HG03520 (cell line): ENCODE results near the gene CYTH4.
"Not testable (repeated sequence)": the region's sequence is repeated elsewhere in the genome, so short reads cannot be mapped to it uniquely, and the experiment has no call there.

ENCODE experiments used
- ATAC-seq: cut with Tn5 transposase; IDR thresholded peaks from one replicate; pipeline ENCODE4 v1.9.1; 2021; ENCODE audit warnings: mild to moderate bottlenecking, moderate library complexity; ENCODE audit not compliant: unreplicated experiment

The CYTH4 gene

DNA sequence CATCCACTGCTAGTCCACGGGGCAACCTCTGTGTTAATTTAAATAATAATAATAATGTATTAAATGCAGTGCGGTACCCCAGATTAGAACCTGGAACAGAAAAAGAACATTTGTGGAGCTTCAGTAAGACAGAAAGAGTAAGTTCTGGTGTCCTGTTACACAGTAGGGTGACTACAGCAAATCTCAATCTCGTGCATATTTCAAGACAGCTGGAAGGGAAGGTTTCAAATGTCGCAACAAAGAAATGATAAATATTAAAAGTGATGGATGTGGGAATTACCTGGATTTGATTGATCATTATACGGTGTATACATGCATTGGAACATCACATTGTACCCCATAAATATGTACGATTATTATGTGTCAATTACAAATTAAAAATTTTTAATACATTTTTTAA is 36.6 kb upstream of the CYTH4 start:
- ATAC-seq = no peak

DNA sequence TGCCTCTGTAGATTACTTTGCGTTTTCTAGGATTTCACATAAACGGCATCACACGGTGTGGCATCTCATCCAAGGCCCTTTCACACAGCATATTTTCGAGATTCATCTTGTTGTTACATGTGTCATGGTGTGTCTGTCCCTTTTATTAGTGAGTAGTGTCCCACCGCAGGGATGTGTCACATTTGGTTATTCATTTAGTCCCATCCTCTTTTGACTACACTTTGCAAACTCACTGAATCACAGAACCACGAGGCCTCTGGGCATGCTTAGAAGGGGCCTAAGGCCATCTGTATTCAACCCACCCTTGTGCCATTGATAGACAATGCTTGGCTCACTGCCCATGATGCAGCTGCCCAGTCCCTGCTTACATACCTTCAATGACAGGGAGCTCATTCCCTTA is 34.1 kb upstream of the CYTH4 start:
- ATAC-seq = no peak

DNA sequence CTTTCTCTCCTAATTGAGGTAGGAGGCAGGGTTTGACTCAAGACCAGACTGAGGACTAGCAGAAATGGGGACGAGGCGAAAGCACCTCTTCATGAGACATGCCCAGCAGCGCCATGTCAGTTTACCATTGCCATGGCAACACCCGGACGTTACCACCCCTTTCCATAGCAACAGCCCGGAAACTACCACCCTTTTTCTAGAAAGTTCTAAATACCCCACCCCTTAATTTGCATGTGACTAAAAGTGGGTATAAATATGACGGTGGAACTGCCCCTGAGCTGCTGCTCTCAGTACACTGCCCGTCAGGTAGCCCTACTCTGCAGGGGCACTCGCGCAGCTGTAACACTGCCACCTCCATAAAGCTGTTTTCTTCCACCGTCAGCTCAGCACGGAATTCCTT is 32.3 kb upstream of the CYTH4 start:
- no peak for ATAC-seq

DNA sequence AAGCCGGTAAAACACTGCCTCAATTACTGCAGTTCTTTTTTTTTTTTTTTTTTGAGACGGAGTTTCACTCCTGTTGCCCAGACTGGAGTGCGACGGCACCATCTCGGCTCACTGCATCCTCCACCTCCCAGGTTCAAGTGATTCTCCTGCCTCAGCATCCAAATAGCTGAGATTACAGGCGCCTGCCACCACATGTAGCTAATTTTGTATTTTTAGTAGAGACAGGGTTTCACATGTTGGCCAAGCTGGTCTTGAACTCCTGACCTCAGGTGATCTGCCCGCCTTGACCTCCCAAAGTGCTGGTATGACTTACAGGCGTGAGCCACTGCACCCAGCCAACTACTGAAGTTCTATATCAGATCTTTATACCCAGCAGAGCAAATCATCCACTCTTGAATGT is 30.5 kb upstream of the CYTH4 start:
- not testable (repeated sequence) for ATAC-seq

DNA sequence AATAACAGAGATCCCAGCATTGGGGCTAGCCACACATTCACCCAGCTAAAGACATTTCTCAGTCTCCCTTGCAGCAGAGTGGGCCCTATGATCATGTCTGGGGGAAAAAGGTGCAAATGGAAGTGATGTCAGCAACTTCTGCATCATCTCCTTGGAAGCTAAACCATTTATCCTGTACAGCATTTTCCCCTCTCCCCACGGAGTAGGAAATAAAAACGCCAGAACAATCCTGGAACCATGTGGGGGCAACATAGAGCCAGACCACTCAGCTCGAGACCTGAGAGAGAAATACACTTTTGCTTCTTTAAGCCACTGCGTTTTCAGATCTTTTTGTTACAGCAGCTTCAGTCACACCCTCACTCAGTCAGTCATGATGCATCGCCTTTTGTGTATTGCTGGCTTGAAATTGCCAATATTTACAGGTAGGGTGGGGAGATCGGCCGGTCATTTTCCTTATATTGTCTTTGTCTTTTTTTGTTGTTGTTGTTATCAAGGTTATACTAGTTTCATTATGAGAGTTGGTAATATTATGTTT is 29.1 kb upstream of the CYTH4 start:
- no peak for ATAC-seq

DNA sequence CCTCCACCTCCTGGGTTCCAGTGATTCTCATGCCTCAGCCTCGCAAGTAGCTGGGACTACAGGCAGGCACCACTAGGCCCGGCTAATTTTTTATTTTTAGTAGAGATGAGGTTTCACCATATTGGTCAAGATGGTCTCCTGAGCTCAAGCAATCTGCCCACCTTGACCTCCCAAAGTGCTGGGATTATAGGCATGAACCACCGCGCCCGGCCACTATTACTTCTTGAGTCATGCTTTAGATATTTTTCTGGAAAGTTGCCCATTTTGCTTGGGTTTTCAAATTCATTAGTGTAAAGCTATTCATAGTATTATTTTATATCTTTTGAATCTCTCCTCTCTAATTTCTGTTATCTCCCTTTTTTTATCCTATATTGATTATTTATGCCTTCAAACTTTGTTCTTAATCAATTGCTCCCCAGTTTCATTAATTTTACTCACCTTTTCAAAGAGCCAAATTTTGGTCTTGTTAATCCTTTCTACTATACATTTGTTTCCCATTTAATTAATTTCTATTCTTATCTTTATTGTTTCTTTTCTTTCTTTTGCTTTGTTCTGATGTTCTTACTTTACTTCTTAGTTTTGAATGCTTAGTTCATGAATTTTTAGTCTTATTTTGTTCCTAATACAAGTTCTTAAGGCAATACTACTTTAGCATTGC is 28.0 kb upstream of the CYTH4 start:
- ATAC-seq = no peak

DNA sequence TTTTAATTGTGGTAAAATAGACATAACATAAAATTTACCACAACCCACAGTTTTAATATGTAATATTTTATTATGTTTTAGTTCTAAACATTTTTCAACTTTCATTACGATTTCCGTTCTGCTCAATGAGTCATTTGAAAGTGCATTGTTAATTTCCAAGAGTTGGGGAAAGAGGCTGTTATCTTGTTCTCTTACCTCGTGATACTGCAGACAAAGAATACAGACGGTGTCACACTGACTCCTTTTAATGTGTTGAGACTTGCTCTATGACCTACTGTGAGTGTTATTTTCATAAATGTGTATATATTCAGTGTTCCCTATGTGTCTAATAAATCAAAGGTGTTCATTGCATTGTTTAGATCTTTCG is 27.5 kb upstream of the CYTH4 start:
- no peak for ATAC-seq

DNA sequence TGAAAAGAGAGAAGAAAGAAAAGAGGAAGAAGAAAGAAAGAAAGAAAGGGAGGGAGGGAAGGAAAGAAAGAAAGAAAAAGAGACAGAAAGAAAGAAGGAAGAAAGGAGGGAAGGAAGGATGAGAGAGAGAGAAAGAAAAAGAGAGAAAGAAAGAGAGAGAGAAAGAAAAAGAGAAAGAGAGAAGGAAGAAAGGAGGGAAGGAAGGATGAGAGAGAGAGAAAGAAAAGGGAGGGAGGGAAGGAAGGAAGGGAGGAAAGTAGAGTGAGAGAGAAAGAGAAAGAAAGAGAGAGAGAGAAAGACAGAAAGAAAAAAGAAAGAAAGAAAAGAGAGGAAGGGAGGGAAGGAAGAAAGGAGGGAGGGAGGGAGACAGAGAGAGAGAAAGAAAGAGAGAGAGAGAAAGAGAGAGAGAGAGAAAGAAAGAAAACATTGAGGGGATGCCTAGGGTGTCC is 26.7 kb upstream of the CYTH4 start:
- ATAC-seq = no peak

DNA sequence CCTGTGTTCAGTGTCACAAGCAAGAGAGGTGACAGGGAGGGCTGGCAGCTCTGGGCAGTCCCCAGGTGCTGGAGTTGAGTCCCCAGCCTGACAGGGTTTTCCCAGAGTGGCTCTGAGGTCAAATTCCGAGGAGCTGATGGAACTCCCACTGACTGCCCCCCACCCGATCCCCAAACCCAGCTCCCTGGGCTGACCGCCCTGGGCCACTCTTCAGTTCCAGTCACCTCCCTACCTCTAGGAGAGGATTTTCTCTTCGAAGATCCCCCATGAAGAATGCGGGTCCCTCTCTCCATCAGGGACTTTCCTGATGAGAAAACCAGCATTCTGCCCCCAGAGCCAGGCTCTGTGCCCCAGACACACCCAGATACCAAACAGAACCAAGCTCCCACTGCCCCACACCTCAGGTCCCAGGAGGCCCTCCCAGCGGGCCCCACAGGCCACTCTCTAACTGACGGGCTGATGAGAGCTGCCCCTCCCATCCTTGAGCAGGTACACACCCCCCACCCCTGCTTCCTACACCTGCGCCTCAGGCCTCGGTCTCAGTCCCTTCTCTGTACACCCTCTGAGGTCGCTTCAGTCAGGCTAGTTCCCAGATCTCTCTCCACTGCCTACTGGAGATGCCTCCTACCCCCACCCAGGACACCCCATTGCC is 26.1 kb upstream of the CYTH4 start:
- no peak for ATAC-seq

DNA sequence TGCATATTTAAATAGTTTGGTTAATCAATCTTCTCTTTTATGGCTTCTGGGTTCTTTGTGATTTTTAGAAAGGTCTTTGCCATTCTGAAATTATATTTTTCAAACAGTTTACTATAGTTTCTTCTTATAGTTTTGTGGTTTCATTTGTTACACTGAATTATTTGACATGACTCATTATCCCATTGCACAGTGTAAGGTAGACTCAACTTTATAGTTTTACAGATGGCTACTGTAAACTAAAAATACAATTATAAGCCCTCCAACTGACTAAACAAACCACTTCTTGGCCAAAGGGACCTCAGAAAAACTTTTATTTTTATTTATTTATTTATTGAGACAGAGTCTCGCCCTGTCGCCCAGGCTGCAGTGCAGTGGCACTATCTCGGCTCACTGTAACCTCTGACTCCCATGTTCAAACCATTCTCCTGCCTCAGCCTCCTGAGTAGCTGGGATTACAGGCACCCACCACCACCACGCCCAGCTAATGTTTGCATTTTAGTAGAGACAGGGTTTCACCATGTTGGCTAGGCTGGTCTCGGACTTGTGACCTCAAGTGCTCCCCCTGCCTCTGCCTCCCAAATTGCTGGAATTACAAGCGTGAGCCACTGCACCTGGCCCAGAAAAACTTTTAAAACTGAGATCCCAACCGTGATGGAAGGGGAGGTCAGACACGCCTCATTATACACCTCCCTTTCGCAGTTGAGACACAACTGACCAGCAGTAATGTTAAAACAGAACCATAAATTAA is 24.1 kb upstream of the CYTH4 start:
- ATAC-seq = no peak

DNA sequence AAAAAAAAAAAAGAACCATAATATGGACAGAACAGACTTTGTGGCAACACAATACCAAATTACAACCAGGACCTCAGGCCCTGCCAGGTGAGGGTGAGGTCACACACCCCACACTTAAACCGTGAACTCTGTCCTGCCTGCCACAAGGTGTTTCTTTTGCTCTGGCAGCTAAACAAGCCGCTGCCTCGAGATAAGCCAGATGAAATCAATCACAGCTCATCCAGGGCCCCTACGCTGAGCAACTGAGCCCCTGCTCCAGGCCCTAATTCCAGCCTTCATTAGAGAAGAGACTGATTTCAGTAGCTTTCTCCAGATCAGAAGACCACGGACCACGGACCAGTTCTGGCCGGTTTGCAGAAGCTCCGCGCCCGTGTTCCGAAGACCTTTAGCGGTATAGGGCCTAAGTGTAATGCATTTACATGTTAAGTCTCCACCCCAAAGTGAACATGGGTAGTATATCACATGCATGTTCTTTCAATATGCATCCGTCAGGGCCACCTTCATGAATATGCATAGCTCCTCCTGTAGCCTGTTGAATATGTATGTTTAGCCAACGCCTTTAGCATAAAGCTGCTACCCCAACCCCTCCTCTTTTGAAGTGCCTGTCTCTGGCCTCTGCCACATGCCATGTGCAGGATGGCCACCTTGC is 23.4 kb upstream of the CYTH4 start:
- no peak for ATAC-seq

DNA sequence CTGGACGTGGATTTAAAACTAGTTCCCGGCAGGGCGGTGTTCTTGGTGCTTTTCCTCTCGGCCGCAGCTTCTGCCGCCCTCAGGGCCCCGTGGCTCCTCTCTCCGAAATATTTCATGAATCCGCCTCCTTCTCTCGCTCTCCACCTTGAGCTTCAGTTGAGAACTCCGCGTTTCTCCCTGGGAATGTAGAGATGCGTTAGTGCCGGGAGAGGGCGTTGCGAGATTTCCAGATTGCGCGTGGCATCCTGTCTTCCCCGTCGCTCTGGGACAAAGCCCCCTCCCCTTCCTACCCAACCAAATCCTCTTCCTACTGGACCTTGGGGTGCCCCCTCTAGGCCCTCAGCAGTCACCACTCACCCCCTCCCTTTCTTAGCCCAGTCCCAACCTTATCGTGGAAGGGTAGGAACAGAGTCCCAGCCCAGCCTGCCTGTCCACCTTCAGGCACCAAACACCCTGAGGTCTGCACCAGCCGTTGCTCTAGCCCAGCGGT is 22.7 kb upstream of the CYTH4 start:
- ATAC-seq = no peak

DNA sequence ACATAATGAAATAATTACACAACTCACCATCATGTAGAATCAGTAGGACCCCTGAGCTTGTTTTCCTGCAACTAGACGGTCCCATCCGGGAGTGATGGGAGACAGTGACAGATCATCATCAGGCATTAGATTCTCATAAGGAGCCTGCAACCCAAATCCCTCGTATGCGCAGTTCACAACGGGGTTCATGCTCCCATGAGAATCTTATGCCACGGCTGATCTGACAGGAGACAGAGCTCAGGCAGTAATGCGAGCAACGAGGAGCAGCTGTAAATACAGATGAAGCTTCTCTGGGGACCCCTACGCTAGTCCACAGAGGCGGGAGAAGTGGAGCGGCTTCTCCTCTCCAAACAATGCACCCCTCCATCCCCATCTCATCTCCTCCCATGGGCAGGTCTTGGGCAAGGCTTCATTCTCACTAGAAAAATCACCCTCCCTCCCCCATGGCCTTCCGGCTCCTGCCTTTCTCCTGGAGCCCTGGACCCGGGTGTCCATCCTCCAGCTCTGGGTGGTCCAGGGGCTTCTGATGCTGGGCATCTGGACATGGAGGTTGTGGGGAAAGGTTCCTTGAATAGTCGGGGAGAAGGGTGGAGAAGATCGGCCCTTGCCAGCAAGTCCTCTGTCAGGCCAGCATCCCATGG is 22.0 kb upstream of the CYTH4 start:
- ATAC-seq = no peak

DNA sequence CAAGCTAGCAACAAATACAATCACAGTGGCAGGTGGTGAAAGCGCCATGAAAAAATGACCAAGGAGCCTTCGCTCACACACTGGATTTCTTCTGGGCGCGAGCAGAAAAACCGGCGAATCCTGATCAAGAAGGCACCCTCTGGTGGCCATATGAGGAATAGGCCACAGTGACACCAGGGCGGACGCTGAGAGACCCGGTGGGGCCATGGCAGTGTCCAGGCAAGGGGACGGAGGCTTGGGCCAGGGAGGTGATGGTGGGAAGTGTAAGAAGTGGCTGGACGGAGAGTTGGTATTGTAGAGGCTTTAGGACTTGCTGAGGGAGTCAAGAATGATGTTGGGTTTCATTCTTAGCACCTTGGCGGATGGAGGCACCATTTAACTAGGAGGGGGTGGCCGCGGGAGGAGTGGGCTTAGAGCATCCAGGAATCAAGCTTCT is 21.4 kb upstream of the CYTH4 start:
- ATAC-seq = no peak

DNA sequence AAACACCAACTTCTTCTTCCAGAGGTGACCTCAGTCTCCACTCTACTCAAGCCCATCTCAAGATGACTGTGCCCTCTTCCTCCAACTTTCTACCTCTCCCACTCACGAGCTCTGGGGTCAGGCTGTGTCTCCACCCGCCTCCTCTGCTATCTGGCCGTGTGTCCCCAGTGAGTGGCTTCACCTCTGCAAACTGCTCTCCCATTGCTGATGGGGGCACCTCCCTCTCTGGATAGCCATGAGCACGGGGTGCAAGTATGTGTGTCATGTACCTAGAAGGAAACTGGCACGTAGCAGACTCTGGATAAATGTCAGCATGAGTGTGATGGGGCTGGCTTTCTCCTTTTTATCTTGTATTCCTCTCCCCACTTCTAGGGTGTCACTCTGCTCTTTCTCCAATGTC is 20.0 kb upstream of the CYTH4 start:
- no peak for ATAC-seq

DNA sequence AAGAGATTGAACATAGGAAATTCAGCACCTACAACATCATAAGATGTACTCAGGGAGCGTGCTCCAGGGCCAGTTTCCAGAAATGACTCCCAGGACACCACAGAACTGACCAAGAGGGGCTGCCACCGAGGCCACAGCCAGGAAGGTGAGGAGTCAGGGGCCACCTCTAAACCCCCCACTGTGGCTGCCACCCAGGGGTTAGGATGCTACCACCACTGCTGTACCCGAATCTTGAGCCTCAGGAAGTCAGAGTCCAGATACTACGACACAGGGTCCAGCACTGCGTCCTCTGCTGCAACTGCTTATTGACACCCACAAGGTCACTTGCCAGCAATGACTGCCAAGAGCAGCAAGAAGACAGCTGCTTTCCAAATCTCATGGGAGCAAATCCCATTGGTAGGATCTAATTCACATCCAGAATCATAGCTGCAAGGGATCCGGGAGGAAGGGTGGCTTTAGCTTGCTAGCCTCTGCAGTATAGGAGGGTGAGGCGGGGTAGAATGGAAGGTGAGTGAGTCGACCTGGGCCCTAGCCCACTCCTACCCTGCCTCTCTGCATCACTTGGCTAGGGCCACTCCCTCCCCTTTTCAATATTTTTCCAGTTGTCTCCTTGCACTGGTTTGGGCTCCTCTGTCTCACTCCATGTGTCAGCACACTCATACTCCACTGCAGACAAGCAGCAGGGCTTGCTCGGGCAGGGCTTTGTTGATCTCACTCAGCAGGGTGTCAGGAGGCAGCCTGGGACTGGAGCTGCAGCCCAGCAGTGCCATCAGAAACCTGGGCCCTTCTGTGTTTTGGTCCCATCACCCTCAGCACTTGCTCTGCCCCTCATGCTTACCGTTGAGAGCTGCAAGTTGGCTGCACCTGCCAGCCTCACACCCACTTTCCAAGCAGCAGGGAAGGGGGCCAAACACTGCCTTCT is 18.1 kb upstream of the CYTH4 start:
- ATAC-seq = no peak

DNA sequence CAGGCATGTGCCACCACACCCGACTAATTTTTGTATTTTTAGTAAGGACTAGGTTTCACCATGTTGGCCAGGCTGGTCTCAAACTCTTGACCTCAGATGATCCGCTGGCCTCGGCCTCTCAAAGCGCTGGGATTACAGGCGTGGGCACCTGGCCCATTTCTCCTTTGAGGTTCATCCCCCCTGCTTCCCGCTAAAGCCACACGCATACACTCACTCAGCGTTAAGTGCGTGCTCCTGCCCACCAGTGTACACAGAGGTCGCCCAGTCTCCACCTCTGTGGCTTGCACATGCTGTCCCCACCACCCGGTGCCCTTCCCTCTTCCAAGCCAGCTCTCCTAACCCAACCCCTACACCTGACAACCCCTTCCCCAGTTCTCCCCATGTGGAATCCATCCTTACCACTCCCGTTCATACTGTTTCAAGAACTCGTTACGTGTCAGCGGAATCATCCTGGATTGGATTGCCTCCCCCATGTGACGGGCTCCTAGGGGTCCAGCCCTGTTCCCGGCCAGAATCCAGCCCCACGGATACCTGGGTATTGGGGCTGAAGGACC is 15.7 kb upstream of the CYTH4 start:
- ATAC-seq = no peak

DNA sequence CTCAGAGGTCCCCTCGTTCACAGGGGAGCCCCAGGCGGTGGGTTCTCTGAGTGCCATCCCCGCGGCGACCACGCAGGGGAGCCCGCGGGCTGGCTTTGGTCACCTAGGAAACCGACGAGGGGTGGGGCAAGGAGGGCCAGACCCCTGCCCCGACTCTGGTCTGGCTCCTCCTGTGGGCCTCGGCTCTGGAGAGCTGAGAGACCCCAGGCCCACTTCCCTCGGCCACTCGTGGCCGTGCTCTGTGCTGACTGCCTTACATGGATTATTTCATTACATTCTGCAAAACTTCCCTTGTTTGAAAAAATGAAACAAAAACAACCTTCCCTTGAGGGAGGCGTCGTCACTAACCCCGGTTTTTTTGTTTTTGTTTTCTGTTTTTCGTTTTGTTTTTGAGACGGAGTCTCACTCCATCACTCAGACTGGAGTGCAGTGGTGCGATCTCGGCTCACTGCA is 15.1 kb upstream of the CYTH4 start:
- ATAC-seq = peak; percentile 70

DNA sequence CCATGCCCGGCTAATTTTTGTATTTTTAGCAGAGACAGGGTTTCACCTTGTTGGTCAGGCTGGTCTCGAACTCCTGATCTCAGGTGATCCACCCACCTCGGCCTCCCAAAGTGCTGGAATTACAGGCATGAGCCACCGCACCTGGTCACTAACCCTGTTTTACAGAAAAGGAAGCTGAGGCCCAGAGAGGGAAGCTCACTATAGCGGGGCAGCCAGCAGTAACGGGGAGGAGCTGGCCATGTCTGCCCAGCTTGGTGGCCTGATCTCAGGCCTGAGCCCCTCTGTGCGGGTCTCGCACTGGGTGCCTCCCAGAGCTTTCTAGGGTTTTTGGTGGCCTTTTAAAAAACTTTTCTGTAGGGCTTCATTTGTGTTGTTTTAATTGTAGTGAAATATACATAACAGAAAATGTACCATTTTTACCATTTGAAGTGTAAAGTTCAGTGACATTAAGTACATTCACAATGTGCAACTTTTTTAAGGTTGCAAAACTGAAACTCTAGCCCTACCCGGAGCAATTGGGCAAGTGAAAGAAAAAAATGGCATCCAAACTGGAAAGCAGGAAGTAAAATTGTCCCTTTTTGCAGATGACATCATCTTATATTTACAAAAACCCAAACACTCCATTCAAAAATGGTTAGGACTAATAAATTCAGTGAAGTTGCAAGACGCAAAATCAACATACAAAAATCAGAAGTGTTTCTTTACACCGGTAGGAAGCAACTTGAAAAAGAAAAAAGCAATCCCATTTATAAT is 14.5 kb upstream of the CYTH4 start:
- no peak for ATAC-seq
